ENCODE results near the gene TXNRD2. TPM values are rescaled to one million over a fixed set of nuclear protein-coding genes. Genes with fewer than 3 reads are reported as not detected.

TXNRD2 gene
- total and polyA plus RNA-seq, 2 of the 4 experiments (the other 2 are of a cell fraction): 15.6 to 25.7 TPM

GRCh38 chr22:19974268-19974861 is 32.7 kb upstream of the TXNRD2 start:
- Histone ChIP-seq H3K36me3 (ENCODE audit: control insufficient read depth, insufficient read depth, low read length) (peaks cover 25% of the 10 kb centered on the region), H2AFZ (replicated peaks; ENCODE audit: low read length, poor library complexity) (no peak overlapping the region), H4K20me1 (ENCODE audit: insufficient read depth, low read length) (peaks cover 18% of the 10 kb centered on the region), H4K91ac (ENCODE audit: insufficient read depth, low read depth, low read length) (no peak overlapping the region), H3K27ac (ENCODE audit: insufficient read depth, low read length) (no peak overlapping the region), H2AK9ac (replicated peaks; ENCODE audit: low read depth, low read length, poor library complexity) (peak overlapping the region; percentile 58), H3K9me1 (ENCODE audit: insufficient read depth, low read length) (no peaks in the 10 kb centered on the region), H3K18ac (ENCODE audit: low read depth, low read length) (no peak overlapping the region), H3K4me3 (ENCODE audit: insufficient read depth, low read depth, low read length) (no peak overlapping the region), H3K56ac (ENCODE audit: extremely low read depth, insufficient read depth, low read length) (no peak overlapping the region), H2BK120ac (ENCODE audit: low read depth, low read length) (no peak overlapping the region), H3K27me3 (ENCODE audit: control insufficient read depth, insufficient read depth, low read length) (no peaks in the 10 kb centered on the region), H2AK5ac (ENCODE audit: low read depth, low read length) (no peak overlapping the region), H4K5ac (ENCODE audit: low read depth, low read length) (no peak overlapping the region), H3K14ac (replicated peaks; ENCODE audit: low read depth, low read length) (no peak overlapping the region), H3K9ac (ENCODE audit: low read depth, low read length) (no peak overlapping the region), H2BK20ac (ENCODE audit: low read depth, low read length) (no peak overlapping the region), H4K8ac (ENCODE audit: low read depth in 2 of 2, low read length in 2 of 2) (no peak overlapping the region), H3K23ac (ENCODE audit: low read depth, low read length) (no peak overlapping the region), H2BK15ac (ENCODE audit: low read depth, low read length) (no peak overlapping the region), H3K9me3 (ENCODE audit: control insufficient read depth, insufficient read depth, low read length) (no peaks in the 10 kb centered on the region), H3K4me1 (ENCODE audit: control insufficient read depth, insufficient read depth, low read length) (0 out of 2 replicates have a peak, but pooled peaks cover 1% of the 10 kb centered on the region), H3K4ac (ENCODE audit: low read depth, low read length) (no peak overlapping the region), H3K79me1 (ENCODE audit: low read depth in 1 of 2, low read length in 2 of 2) (no peaks in the 10 kb centered on the region), H3K4me2 (ENCODE audit: low read depth, low read length) (no peak overlapping the region), H2BK5ac (ENCODE audit: low read depth, low read length, poor library complexity, severe bottlenecking) (no peak overlapping the region)
- TF ChIP-seq RFX5 (IDR thresholded peaks at IDR 0.05; ENCODE audit: low read depth, low read length): peak; percentile 58
- TF ChIP-seq RCOR1 (IDR thresholded peaks at IDR 0.05; ENCODE audit: insufficient replicate concordance, low read length): peak; percentile 59
- TF ChIP-seq FOS (IDR thresholded peaks at IDR 0.05; ENCODE audit: low read depth, low read length): no peak
- dilution Hi-C loops (cut with HindIII; ENCODE audit: low sequenced_read_pairs, unreplicated experiment): no loop called here
- ATAC-seq (ENCODE audit: low read depth) (peak; percentile 35), DNase-seq (peak; percentile 51)
- WGBS, 2 experiments (ENCODE audit: extremely low coverage in 2 of 2, insufficient read length in 1 of 2): 13% methylated on average over 1 of the region's 11 CpGs; no CpG with 5 or more reads in 1 of the 2 experiments
- CTCF ChIA-PET: no interaction called here
- in situ Hi-C loops (cut with MboI; ENCODE audit: low sequenced_read_pairs): loop anchor here (5.0 kb wide), 1 partner anchor 38 kb away; no protein-coding TSS in a partner anchor
- BruUV-seq (replicated peaks): no TSS peak
- intact Hi-C loops (cut with micrococcal nuclease): no loop called here
- POLR2A ChIA-PET (ENCODE audit: unreplicated experiment): no interaction called here

Data from IMR-90 (cell line).